HepG2 (cell line): ENCODE measurements around the gene ABCG1. TPM values are rescaled to one million over a fixed set of nuclear protein-coding genes. Genes with fewer than 3 reads are reported as not detected.
A peak's percentile ranks its signal among the peaks of the same experiment; 100 is the strongest.

Experiments
- ATAC-seq: fragments of 200-7000 bp; cut with Tn5 transposase; 3 replicates; pipeline ENCODE4 v1.9.1; 2020; ENCODE audit warnings: mild to moderate bottlenecking, moderate library complexity
- BruUV-seq: library from RNA; stranded (reverse); fragments of 400-500 nt; replicated peaks from 2 replicates; lab custom pipeline; 2021; lab: Mats Ljungman, UMichigan
- CTCF ChIA-PET: fragments of 300-600 bp; formaldehyde crosslinking; extraction: SDS; loops from one replicate; lab custom pipeline; 2021; ENCODE audit warnings: low total read pairs, inconsistent platforms, low intra/inter-chr PET ratio; lab: Yijun Ruan, JAX
- POLR2A ChIA-PET: fragments of 350-600 bp; sonication (Branson Sonifier 250); formaldehyde crosslinking; loops from one replicate; lab custom pipeline; 2020; ENCODE audit warnings: antibody characterized with exemption, inconsistent platforms; lab: Yijun Ruan, JAX
- DNase-seq: peaks from one replicate; pipeline ENCODE4 v3.0.0-alpha.2; 2015; ENCODE audit warnings: low spot score
- FAIRE-seq: peaks from 3 replicates; lab custom pipeline; 2011; peaks lifted over from hg19 to GRCh38; lab: Jason Lieb, UNC
- H2AFZ ChIP-seq: one replicate; pipeline ENCODE4 v1.6.1; 2011; ENCODE audit warnings: low read length, inconsistent platforms
- H3K27ac ChIP-seq: fragments of 300-600 bp; 3 replicates; pipeline ENCODE4 v1.8.0; 2011; ENCODE audit warnings: mixed run types, mild to moderate bottlenecking, mixed read lengths, low read length, inconsistent platforms; ENCODE audit not compliant: insufficient read depth; ENCODE audit errors: extremely low read length
- H3K27me3 ChIP-seq, 2 experiments: fragments of 200-600 bp in 1 of 2; 2 replicates in 1 of 2; 3 replicates in 1 of 2; pipeline versions ENCODE4 v1.6.0 to v1.8.0; 2011; ENCODE audit warnings: low read length in 2 of 2, mild to moderate bottlenecking in 2 of 2, moderate library complexity in 2 of 2, inconsistent platforms in 1 of 2; ENCODE audit not compliant: insufficient read depth in 2 of 2, control insufficient read depth in 1 of 2
- H3K36me3 ChIP-seq, 2 experiments: fragments of 200-600 bp in 1 of 2; replicated peaks in 1 of 2; 2 replicates in 1 of 2; 3 replicates in 1 of 2; pipeline versions ENCODE4 v1.5.1 to v1.8.0; 2011; ENCODE audit warnings: low read length in 2 of 2, inconsistent platforms in 1 of 2; ENCODE audit not compliant: insufficient read depth in 2 of 2, control insufficient read depth in 1 of 2
- H3K4me1 ChIP-seq: 2 replicates; pipeline ENCODE4 v1.5.1; 2012; ENCODE audit warnings: low read length, inconsistent platforms; ENCODE audit not compliant: insufficient read depth
- H3K4me2 ChIP-seq: 2 replicates; pipeline ENCODE4 v1.6.0; 2011; ENCODE audit warnings: low read depth, low read length, inconsistent platforms
- H3K4me3 ChIP-seq, 3 experiments: fragments of 200-600 bp in 1 of 3; sonication (generic), shearing (Covaris generic) in 1 of 3; replicated peaks in 1 of 3; 2 replicates each; pipeline ENCODE4 v1.5.1; 2011 to 2016; ENCODE audit warnings: low read length in 3 of 3, inconsistent platforms in 2 of 3, low read depth in 2 of 3, mild to moderate bottlenecking in 2 of 3, control low read depth in 1 of 3, mixed read lengths in 1 of 3; ENCODE audit not compliant: insufficient read depth in 1 of 3
- H3K79me2 ChIP-seq: one replicate; pipeline ENCODE4 v1.6.1; 2011; ENCODE audit warnings: low read length, inconsistent platforms; ENCODE audit not compliant: insufficient read depth
- H3K9ac ChIP-seq: 2 replicates; pipeline ENCODE4 v1.6.0; 2011; ENCODE audit warnings: mild to moderate bottlenecking, low read depth, low read length, inconsistent platforms; ENCODE audit not compliant: insufficient read depth
- H3K9me3 ChIP-seq: 2 replicates; pipeline ENCODE4 v1.5.1; 2012; ENCODE audit warnings: mild to moderate bottlenecking, low read length
- H4K20me1 ChIP-seq: 2 replicates; pipeline ENCODE4 v1.6.0; 2011; ENCODE audit warnings: inconsistent platforms, mild to moderate bottlenecking, low read length, moderate library complexity; ENCODE audit not compliant: insufficient read depth
- CEBPB ChIP-seq: IDR thresholded peaks from 2 replicates; pipeline ENCODE4 v1.6.1; 2011; ENCODE audit warnings: low read depth, low read length, improper control_type of control experiment, borderline replicate concordance
- ERF ChIP-seq: IDR thresholded peaks from 2 replicates; pipeline ENCODE4 v1.6.1; 2018; ENCODE audit warnings: missing biosample characterization, missing genetic modification reagents
- FOSL1 ChIP-seq: sonication (generic); formaldehyde crosslinking; IDR thresholded peaks from 2 replicates; pipeline ENCODE4 v1.9.0; 2021; ENCODE audit warnings: missing genetic modification reagents, borderline replicate concordance
- FOXC1 ChIP-seq: sonication (generic); formaldehyde crosslinking; IDR thresholded peaks from 2 replicates; pipeline ENCODE4 v1.8.0; 2022; ENCODE audit warnings: mild to moderate bottlenecking, missing genetic modification reagents, borderline replicate concordance
- GTF2F1 ChIP-seq: fragments of 150-350 bp; IDR thresholded peaks from 2 replicates; pipeline ENCODE4 v1.6.1; 2014; ENCODE audit warnings: low read length
- HMGXB4 ChIP-seq, 2 experiments: sonication (generic) in 1 of 2; formaldehyde crosslinking in 1 of 2; IDR thresholded peaks; 2 replicates each; pipeline versions ENCODE4 v1.4.0 to v1.6.1; 2018 to 2020; ENCODE audit warnings: missing genetic modification reagents in 2 of 2, borderline replicate concordance in 1 of 2, low read depth in 1 of 2, mild to moderate bottlenecking in 1 of 2, missing biosample characterization in 1 of 2
- IKZF1 ChIP-seq: fragments of 450-650 bp; IDR thresholded peaks from 2 replicates; pipeline ENCODE4 v1.7.1; 2016
- MIER2 ChIP-seq: IDR thresholded peaks from 2 replicates; pipeline ENCODE4 v1.6.1; 2016; ENCODE audit warnings: missing biosample characterization, missing genetic modification reagents
- MIXL1 ChIP-seq: IDR thresholded peaks from 2 replicates; pipeline ENCODE4 v1.6.1; 2016
- MTERF4 ChIP-seq: sonication (generic); formaldehyde crosslinking; IDR thresholded peaks from 2 replicates; pipeline ENCODE4 v1.8.0; 2023; ENCODE audit warnings: mild to moderate bottlenecking, missing genetic modification reagents
- NFKB2 ChIP-seq: sonication (generic); formaldehyde crosslinking; IDR thresholded peaks from 2 replicates; pipeline ENCODE4 v1.4.0; 2020; ENCODE audit warnings: missing genetic modification reagents, borderline replicate concordance
- SMARCC2 ChIP-seq: fragments of 450-650 bp; IDR thresholded peaks from 2 replicates; pipeline ENCODE4 v1.6.1; 2017; ENCODE audit warnings: antibody characterized with exemption, mild to moderate bottlenecking
- SMARCE1 ChIP-seq: fragments of 450-650 bp; IDR thresholded peaks from 2 replicates; pipeline ENCODE4 v1.6.1; 2017; ENCODE audit warnings: borderline replicate concordance
- STAG1 ChIP-seq: sonication (generic); formaldehyde crosslinking; IDR thresholded peaks from 2 replicates; pipeline ENCODE4 v1.4.0; 2020; ENCODE audit warnings: missing genetic modification reagents
- TAF1 ChIP-seq: sonication (generic); formaldehyde crosslinking; IDR thresholded peaks from 2 replicates; pipeline ENCODE4 v1.4.0; 2020; ENCODE audit warnings: missing genetic modification reagents
- TBP ChIP-seq: sonication (generic); formaldehyde crosslinking; IDR thresholded peaks from 2 replicates; pipeline ENCODE4 v1.5.0; 2020; ENCODE audit warnings: missing genetic modification reagents
- TFDP1 ChIP-seq: IDR thresholded peaks from 2 replicates; pipeline ENCODE4 v1.6.1; 2016; ENCODE audit warnings: missing compliant biosample characterization, missing genetic modification reagents, borderline replicate concordance
- XRCC5 ChIP-seq: fragments of 200-400 bp; formaldehyde crosslinking; optimal IDR thresholded peaks from 2 replicates; pipeline ENCODE3; 2017; ENCODE audit warnings: mild to moderate bottlenecking, low read length
- ZNF703 ChIP-seq: sonication (generic); formaldehyde crosslinking; IDR thresholded peaks from 2 replicates; pipeline ENCODE4 v1.5.1; 2020; ENCODE audit warnings: missing genetic modification reagents, mild to moderate bottlenecking, moderate library complexity, borderline replicate concordance
- ZNF720 ChIP-seq: sonication (generic); formaldehyde crosslinking; IDR thresholded peaks from 2 replicates; pipeline ENCODE4 v1.4.0; 2020; ENCODE audit warnings: missing genetic modification reagents
- ZNF773 ChIP-seq: sonication (generic); formaldehyde crosslinking; IDR thresholded peaks from 2 replicates; pipeline ENCODE4 v1.4.0; 2020; ENCODE audit warnings: missing genetic modification reagents, borderline replicate concordance
- WGBS: methylation state at CpG from one replicate; pipeline ENCODE4 v1.1.6; 2017; ENCODE audit warnings: low lambda C conversion rate; 5-methylcytosine and 5-hydroxymethylcytosine counted together
- in situ Hi-C: cut with HindIII; loops from 2 replicates; pipeline ENCODE4 v1.10.0; 2017; ENCODE audit warnings: low pct_unique_long_range_greater_than_20kb; ENCODE audit not compliant: extremely low pct_ligation_motif_present
- intact Hi-C: fragments of 100-400 bp; cut with micrococcal nuclease; formaldehyde crosslinking; loops from one replicate; pipeline ENCODE4 v1.10.0; 2022; ENCODE audit not compliant: unreplicated experiment
- polyA plus RNA-seq, 8 experiments: library from polyadenylated mRNA; depleted of rRNA in 3 of 8; stranded (reverse) in 7 of 8; unstranded in 1 of 8; fragments of >200 nt; fragmentation: Illumina TruSeq in 4 of 8; extraction: Trizol in 4 of 8; gene quantifications; 2 replicates each; pipeline versions ENCODE4 v1.2.1 to v1.2.3, GENCODE V29; 2011 to 2016; ENCODE audit warnings: low read depth in 4 of 8, missing spikeins in 1 of 8, mixed read lengths in 1 of 8; ENCODE audit not compliant: insufficient read depth in 1 of 8
- total RNA-seq, 5 experiments: library from RNA; depleted of rRNA; stranded (reverse); fragments of >200 nt; fragmentation: Illumina TruSeq; extraction: Trizol; gene quantifications; 2 replicates each; pipeline ENCODE4 v1.2.3, GENCODE V29; 2016; ENCODE audit warnings: low read depth in 1 of 5

ABCG1 gene
- total and polyA plus RNA-seq, 2 of the 13 experiments (the other 11 are each of a cell fraction or from before 2014, with no cell fraction given): 0.04 TPM; not detected in 1

GRCh38 chr21:42337830-42338728 is 119.1 kb downstream of the ABCG1 start:
- intact Hi-C loops: loop anchor here (1.0 kb wide), 3 partner anchors 43 to 112 kb away; no protein-coding TSS in a partner anchor
- no peak overlapping the region for H2AFZ ChIP-seq
- no peaks in the 10 kb centered on the region for H3K9me3 ChIP-seq
- FAIRE-seq (peak; percentile 87), DNase-seq (peak; percentile 70), ATAC-seq (peak; percentile 96)
- POLR2A ChIA-PET: no interaction called here
- H3K4me3 ChIP-seq: peak overlapping the region in 2 of 3 experiments; percentile 11 to 59; a peak in 2 of 6 replicates
- peaks cover 21% of the 10 kb centered on the region for H3K4me1 ChIP-seq
- H4K20me1 ChIP-seq: no peaks in the 10 kb centered on the region
- CTCF ChIA-PET: interaction anchor here (3.6 to 4.1 kb wide), 2 partner anchors 43 to 112 kb away, joined by 27 to 33 read pairs; no protein-coding TSS in a partner anchor
- H3K9ac ChIP-seq: no peak overlapping the region
- no peaks in the 10 kb centered on the region for H3K79me2 ChIP-seq
- H3K36me3 ChIP-seq: no peaks in the 10 kb centered on the region
- no TSS peak for BruUV-seq
- no peaks in the 10 kb centered on the region; a peak in 2 of 5 replicates for H3K27me3 ChIP-seq
- WGBS: 13% methylated on average over 16 of the region's 23 CpGs
- no peak overlapping the region for H3K27ac ChIP-seq
- H3K4me2 ChIP-seq: peak overlapping the region; percentile 85
- in situ Hi-C loops: no loop called here
- 0 out of 2 replicates have a peak, but pooled peaks have one; percentile 48 for TF ChIP-seq MIXL1 (CRISPR knock-in tag)
- TF ChIP-seq TAF1 (CRISPR knock-in tag): no peak
- TF ChIP-seq ERF: no peak
- TF ChIP-seq ZNF703 (CRISPR knock-in tag): no peak; the same call in 1 of the 2 replicates
- TF ChIP-seq SMARCC2: no peak
- no peak for TF ChIP-seq SMARCE1
- TF ChIP-seq NFKB2 (CRISPR knock-in tag): no peak
- TF ChIP-seq XRCC5: peak; percentile 77
- no peak for TF ChIP-seq FOSL1 (CRISPR knock-in tag)
- peak in 1 of 2 experiments; percentile 56; a peak in 1 of 4 replicates for TF ChIP-seq HMGXB4 (CRISPR knock-in tag; IDR thresholded peaks at IDR 0.05; ENCODE audit: borderline replicate concordance in 1 of 2, low read depth in 1 of 2)
- TF ChIP-seq IKZF1: no peak
- no peak for TF ChIP-seq ZNF720 (CRISPR knock-in tag)
- TF ChIP-seq TBP (CRISPR knock-in tag): no peak
- TF ChIP-seq ZNF773 (CRISPR knock-in tag): no peak
- peak; percentile 51; the same call in 1 of the 2 replicates for TF ChIP-seq CEBPB
- no peak for TF ChIP-seq FOXC1 (CRISPR knock-in tag)
- peak; percentile 71 for TF ChIP-seq STAG1
- peak; percentile 67; the same call in 1 of the 2 replicates for TF ChIP-seq MTERF4 (CRISPR knock-in tag)
- TF ChIP-seq GTF2F1: no peak
- TF ChIP-seq TFDP1 (CRISPR knock-in tag): no peak
- 0 out of 2 replicates have a peak, but pooled peaks have one; percentile 19 for TF ChIP-seq MIER2 (CRISPR knock-in tag)
